Activated CD8-positive, alpha-beta memory T cell treated with anti-CD3 and anti-CD28 coated beads for 48 hours (primary cell): ENCODE results near the gene TMEM52B.
A peak's percentile ranks its signal among the peaks of the same experiment; 100 is the strongest.
"Not testable (repeated sequence)": the region's sequence is repeated elsewhere in the genome, so short reads cannot be mapped to it uniquely, and the experiment has no call there.

Experiments used
- DNase-seq, 3 experiments: peaks; one replicate each; pipeline ENCODE4 v3.0.0-alpha.2; 2020; ENCODE audit warnings: low read depth in 2 of 3, low spot score in 2 of 3

Gene TMEM52B

DNA sequence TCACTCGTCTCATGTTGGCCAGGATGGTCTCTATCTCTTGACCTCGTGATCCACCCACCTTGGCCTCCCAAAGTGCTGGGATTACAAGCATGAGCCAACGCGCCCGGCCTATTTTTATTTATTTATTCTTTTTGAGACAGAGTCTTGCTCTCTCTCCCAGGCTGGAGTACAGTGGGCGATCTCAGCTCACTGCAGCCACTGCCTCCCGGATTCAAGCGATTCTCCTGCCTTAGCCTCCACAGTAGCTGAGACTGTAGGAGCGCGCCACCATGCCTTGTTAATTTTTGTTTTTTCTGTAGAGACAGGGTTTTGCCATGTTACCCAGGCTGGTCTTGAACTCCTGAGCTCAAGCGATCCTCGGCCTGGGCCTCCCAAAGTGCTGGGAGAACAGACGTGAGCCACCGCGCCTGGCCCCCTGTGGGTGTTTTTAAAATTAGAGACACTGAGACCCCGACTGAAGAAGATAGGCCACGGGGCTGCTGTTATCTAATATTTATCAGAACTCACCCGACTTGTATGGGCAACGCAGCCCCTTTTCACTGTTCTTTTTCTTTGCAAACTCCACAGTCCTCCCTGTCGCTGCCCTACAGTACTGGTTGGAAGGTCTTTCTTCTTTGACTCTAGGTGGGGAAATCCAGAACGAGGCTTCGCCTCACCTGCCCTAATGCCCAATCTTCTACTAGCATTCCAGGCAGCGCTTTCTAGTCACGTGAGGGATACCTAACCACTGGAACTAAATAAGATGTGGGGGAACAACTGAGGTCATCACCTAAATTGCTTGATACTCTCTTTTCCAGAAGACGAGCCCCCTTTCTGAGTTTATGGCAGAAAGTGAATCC, 32.5 kb downstream of the TMEM52B start:
- no peak for DNase-seq

DNA sequence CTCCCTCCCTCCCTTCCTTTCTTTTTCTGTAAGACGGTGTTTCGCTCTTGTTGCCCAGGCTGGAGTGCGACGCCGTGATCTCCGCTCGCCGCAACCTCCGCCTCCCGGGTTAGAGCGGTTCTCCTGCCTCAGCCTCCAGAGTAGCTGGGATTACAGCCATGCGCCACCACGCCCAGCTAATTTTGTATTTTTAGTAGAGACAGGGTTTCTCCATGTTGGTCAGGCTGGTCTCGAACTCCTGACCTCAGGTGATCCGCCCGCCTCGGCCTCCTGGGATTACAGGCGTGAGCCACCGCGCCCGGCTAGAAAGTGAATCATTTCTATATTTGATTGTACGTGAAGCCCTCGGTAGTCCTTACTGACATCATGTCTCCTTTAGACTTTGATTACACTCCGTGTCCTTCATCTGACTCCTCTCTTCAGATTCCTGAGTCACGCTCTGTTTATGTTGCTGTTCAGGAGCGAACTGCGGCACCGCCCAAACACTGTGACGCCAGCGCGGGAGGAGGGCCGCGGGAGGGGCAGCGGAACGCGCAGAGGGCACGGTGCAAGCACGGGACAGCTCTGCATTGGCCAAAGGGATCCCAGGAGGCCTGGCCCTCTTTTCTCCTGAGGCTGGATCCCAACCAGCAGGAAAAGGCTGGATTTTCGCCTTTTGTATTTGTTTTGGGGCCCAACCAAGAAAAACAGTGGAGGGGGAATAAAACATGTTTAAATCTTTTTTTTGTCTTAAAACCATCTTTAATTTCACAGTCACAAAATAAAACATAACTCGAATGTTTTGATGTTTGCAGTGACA, 33.3 kb downstream of the TMEM52B start:
- DNase-seq, result peak; percentile 44 to 72 (median 71)

DNA sequence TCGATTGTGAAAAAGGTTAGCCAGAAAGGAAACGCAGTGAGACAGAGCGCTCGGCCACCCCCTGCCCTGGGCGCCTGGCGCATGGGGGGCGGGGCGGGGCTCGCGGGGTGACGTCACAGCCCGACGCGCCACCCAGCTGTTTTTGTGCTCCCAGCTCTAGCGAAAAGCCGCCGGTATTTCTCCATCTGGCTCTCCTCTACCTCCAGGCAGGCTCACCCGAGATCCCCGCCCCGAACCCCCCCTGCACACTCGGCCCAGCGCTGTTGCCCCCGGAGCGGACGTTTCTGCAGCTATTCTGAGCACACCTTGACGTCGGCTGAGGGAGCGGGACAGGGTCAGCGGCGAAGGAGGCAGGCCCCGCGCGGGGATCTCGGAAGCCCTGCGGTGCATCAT, 33.9 kb downstream of the TMEM52B start, which contains the start of gene GABARAPL1:
TSS of gene GABARAPL1 (plus strand) at position 139 of the 393 bp plus-strand sequence. CDS start at position 392, 253 bp downstream.
- peak; percentile 57 to 62 (median 58) for DNase-seq

DNA sequence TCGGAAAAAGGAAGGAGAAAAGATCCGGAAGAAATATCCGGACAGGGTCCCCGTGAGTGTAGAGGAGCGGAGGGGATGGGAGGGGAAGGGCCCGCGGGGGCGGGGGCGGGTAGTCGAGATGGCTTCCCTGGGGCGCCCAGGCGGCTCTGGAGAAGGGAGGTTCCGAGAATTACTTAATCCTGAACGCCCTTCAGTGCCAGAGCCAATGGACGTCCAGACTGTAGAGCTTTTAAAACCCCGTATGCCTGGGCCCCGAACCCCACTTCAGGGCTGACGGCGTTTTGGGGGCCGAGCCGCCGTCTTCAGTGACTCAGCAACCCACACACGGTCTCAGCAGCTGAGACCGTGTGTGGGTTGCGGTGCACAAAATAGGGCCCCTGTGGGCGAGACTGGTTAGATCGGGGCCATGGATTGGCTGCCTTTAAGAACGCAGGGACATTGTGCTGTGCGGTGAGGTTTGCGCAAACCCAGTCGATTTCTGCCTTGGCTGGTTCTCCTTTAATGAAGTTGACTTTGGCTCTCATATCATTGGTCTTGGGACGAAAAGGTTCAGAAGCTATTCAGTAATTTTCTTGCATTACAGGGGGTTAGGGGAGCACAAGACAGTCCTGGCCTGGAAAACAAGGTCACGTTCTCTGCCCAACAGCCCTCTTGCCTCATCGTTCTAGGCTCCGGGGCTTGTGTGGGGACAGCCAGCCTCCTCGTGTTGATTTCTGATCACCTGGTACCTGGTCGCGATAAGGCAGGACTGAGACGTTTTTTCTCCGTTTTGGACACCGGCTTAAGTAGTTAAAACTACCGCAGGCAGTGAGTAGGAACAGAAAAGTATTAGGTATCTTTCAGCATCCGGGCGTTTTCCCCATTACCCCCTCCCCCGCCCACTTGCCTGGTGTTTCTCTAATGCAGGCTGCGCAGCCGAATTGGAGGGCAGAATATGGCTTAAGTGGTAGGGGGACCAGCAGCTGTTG, 34.6 kb downstream of the TMEM52B start:
- peak; percentile 41 to 64 (median 57) for DNase-seq

DNA sequence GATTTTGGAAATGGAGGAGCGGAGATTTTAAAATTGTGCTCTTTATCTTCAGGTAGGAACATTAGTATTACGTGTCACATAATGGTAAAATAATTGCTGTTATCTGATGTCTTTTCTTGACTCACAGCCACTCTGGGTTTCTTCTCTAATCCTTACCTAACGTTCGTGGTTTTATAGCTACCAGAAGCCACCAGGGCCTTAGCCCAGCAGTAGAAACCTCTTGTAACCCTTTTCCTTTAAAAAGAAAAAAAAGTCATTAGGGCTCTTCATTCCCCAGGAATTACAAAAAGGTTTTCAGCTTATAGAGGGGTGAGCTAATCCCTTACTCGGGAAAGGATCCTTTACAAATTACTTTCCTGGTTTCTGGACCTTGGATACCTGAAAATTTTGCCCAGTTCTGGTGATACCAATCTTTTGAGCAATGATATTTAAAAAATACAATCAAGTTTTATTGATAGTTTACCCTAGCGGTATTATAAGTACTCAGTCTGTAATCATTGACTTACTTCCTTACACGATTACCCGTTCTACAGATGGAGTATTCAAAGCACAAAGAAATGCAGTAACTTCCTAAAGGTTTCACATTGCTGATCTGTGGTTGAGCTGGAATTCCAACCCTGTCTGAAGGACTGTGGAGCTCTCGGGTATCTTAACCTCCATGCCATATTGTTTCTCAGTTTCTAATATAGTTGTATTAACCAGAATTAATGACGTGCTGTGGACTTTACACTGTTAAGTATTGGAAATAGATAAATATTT, 35.5 kb downstream of the TMEM52B start:
- no peak for DNase-seq

DNA sequence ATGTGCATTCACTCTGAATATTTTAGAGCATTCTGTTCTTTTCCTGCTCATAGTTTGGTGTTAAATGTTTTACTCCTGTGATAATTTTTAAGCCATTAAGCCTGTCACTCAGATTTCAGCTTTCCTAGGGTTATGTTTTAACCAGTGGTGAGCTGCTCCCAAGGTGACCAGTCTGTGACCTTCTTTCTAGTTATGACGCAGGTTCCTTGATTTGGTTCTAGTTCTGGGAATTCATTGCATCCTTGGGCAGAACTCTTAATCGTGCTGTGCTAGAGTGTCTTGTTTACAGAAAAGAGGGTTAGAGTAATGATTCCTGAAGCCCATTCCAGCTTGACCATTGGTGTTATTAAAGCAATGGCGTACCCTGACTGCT, 36.0 kb downstream of the TMEM52B start:
- no peak for DNase-seq

DNA sequence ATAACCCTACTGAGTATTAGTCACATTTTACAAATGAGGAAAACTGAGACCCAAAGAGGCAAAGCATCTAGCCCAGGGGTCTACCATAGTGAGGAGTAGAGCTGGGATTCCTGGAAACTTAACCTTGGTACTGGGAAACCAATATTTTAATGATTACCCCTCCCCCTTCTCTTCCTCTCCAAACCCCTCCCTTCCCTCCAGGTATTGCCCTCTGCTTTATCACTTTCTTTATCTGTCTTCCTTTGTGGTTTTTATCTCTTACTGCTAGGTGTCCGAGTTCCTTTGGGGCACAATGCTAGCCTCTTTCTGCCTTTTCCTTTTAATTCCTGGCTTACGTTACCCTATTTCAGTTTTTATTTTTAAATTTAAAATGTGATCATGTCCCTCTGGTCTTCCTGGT, 36.6 kb downstream of the TMEM52B start:
- DNase-seq, result no peak

DNA sequence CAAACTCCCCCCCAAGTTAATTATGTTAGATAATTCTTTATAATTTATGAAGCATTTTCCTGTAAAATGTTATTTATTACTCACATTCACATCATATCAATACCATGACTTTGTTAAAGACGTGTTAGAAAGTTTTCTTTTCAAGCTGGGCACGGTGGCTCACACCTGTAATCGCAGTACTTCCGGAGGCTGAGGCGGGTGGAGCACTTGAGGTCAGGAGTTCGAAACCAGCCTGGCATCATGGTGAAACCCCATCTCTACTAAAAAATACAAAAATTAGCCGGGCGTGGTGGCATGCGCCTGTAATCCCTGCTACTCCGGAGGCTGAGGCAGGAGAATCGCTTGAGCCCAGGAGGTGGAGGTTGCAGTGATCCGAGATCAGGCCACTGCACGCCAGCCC, 37.1 kb downstream of the TMEM52B start:
- not testable (repeated sequence) for DNase-seq

DNA sequence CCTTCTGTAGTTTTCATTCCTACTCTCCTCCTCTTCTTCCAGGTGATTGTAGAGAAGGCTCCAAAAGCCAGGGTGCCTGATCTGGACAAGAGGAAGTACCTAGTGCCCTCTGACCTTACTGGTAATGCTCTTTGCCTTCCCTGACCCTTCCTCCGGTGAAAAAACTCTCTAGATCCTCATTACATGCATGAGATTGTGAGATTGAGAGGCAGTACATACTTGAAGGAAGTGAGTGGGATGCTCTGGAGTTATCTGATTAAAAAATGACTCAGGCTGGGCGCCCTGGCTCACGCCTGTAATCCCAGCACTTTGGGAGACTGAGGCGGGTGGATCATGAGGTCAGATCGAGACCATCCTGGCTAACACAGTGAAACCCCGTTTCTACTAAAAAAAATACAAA, 39.2 kb downstream of the TMEM52B start:
- no peak for DNase-seq

DNA sequence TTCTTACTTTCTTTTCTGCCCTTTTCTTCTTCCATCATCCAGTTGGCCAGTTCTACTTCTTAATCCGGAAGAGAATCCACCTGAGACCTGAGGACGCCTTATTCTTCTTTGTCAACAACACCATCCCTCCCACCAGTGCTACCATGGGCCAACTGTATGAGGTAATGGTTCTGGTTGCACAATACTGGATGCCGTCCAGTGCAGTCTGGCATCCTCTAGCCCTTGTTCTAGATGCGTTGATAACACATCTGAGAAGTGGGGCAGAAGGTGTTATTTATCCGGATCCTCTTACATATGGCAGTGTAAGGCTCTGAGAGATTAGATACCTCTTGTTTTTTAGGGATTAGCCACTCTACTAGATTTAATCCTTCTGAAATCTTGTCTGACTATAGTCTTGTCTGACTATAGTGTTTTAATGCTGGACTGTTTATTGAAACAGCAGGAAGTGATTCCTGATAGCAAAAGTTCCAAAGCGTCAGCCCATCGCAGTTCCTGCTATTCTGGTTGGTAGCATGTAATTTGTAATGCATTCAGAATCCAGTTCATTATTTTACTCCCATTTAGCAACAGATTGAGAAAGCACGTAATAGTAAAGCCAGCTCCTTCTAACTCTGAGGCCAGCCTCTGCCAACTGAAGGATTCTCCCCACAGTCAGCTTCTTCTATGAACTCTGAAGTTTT, 41.7 kb downstream of the TMEM52B start:
- no peak for DNase-seq

DNA sequence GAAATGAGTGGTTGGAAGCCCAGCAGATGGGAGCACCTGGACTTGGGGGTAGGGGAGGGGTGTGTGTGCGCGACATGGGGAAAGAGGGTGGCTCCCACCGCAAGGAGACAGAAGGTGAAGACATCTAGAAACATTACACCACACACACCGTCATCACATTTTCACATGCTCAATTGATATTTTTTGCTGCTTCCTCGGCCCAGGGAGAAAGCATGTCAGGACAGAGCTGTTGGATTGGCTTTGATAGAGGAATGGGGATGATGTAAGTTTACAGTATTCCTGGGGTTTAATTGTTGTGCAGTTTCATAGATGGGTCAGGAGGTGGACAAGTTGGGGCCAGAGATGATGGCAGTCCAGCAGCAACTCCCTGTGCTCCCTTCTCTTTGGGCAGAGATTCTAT, 43.0 kb downstream of the TMEM52B start:
- DNase-seq, result no peak

DNA sequence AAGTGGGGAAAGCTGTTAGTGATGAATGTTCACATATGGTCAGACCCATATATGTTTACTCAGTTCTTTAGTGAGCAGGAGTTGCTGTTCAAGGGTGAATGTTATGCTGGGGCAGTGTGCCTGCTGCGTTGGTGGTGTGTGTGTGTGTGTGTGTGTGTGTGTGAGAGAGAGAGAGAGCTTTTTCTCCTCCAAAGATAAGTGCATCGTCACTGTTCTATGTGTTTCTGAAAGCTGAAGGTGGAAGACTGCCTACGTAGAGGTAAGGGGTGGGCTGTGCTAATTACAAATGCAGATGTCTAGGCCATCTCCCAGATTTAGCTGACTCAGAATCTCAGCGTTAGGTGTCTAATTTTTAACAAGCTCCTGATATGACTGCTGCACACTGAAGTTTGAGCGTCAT, 44.4 kb downstream of the TMEM52B start:
- no peak for DNase-seq

DNA sequence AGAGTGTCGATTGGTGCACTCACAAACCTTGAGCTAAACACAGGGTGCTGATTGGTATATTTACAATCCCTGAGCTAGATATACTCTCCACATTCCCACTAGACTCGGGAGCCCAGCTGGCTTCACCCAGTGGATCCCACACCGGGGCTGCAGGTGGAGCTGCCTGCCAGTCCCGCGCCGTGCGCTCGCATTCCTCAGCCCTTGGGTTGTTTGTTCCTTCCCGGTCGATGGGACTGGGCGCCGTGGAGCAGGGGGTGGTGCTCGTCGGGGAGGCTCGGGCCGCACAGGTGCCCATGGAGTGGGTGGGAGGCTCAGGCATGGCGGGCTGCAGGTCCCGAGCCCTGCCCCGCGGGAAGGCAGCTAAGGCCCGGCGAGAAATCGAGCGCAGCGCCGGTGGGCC, 46.6 kb downstream of the TMEM52B start:
- DNase-seq, result not testable (repeated sequence)

DNA sequence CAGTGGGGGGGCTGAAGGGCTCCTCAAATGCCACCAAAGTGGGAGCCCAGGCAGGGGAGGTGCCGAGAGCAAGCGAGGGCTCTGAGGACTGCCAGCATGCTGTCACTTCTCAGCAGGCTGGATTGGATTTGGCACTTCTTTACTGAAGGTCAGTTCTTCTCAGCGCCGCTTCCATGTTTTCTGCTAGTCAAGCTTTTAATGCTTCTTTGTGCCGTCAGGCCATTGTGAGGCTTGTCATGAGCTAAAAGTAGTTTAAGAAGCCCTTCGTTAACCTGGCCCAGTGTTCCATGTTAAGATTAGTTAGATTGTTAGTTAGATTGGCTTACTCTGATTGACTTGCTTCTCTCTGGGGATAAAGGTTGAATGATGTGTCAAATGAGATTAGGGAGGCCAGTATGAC, 47.3 kb downstream of the TMEM52B start:
- no peak for DNase-seq

DNA sequence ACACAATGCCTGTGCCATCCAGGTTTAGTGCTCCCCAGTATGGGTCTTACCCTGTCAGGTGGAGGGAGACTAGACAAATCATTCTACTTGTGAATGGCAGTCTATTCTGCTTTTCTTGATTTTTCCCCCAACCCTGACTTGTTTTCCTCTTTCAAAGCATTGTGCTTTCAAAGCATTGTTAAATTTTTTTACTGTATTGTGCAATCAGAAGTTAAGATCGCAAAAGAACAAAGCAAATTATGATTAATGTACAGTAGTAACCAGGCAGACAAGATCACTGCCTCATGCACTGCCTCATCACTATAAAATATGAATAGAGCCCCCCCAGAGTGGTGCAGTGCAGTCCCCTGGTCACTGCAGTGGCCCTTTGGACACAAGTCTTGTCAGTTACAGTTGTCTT, 47.9 kb downstream of the TMEM52B start:
- no peak for DNase-seq

DNA sequence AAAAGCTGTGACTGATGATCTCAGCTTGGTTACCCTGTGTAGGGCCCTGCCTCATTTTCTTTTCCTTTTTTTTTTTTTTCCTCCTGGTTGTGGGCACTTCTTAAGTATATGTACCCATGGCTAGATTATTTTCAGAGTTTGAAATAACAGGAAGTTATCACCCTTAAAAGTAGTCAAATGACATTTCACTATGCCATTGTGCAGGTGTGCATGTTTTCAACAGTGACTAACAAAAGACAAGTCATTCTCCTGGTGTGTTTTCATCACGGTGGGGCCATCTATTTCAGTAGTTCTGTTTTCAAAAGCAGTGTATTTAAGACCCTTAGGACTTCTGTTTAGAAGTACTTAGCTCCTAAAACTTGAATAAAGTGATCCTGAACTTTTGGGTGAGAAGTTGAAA, 48.8 kb downstream of the TMEM52B start:
- DNase-seq, result no peak

DNA sequence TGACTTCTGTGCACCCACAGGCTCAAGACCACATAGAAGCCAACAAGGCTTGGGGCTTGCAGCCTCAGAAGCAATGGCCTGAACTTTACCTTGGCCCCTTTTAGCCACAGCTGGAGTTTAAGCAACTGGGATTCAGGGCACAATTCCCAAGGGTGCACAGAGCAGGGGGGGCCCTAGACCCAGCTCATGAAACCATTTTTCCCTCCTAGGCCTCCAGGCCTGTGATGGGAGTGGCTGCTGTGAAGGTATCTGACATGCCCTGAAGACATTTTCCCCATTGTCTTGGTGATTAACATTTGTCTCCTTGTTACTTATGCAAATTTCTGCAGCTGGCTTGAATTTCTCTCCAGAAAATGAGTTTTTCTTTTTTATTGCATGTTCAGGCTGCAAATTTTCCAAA, 55.7 kb downstream of the TMEM52B start:
- no peak for DNase-seq

DNA sequence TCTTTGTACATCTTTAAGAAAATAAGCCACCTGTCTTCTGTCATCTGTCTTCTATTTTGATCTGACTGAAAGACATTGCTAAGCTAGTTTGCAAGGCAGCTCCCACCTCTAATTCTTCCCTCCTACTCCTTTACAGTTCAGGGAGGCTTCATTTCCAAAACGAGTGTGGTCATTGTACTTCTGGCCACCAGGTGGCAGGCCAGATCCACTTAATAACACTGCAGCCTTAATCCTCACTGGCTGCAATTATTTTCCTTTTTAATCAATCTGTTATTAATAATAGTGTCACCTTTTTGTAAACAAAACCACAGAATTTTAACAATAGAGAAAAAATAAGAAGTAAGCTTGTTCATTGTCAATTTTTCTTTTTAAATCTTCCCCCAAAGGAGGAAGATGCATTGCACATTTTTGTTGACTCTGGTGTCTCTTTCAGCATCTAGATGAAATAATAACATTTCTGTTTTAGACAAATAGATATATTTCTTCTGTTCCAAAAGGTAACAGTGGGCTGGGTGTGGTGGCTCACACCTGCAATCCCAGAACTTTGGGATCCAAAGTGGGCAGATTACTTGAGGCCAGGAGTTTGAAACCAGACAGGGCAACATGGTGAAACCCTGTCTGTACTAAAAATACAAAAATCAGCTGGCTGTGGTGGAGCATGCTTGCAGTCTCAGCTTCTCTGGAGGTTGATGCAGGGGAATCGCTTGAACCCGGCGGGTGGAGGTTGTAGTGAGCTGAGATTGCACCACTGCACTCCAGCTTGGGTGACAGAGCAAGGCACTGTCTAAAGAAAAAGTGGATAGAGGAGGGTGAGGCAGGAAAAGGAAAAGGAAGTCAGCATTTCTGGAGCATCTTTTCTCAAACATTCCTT, 57.2 kb downstream of the TMEM52B start:
- DNase-seq, result no peak

DNA sequence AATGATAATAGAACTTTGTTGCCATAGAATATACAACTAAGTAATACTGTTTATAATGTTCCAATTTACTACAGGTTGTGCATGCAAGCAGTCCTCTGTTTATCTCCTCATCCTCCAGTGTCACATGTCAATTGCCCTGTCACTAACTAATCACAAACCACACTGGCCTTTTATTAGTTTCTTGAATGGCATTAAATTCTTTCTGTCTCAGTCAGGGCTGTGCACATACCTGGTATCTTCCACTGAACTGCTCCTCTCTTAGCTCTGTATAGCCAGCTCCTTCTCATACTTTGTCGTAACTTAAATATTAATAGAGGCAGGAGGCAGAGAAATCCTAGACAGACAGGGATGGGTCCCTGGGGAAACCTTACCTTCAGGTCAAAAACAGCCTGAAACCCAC, 57.9 kb downstream of the TMEM52B start:
- no peak for DNase-seq
